H9 (cell line): ENCODE data around the gene SCGB3A2. TPM values are rescaled to one million over a fixed set of nuclear protein-coding genes. Genes with fewer than 3 reads are reported as not detected.
A peak's percentile ranks its signal among the peaks of the same experiment; 100 is the strongest.

ENCODE experiments used
- DNase-seq: peaks from one replicate; pipeline ENCODE4 v3.0.0-alpha.2; 2017
- H2AFZ ChIP-seq: one replicate; pipeline ENCODE4 v1.6.1; 2013; ENCODE audit warnings: mild to moderate bottlenecking, low read length, control low read depth, moderate library complexity
- H2AK5ac ChIP-seq: 2 replicates; pipeline ENCODE4 v1.6.1; 2013; ENCODE audit warnings: low read length, control low read depth, mixed read lengths; ENCODE audit not compliant: insufficient read length
- H2BK120ac ChIP-seq: one replicate; pipeline ENCODE4 v1.6.1; 2013; ENCODE audit warnings: low read depth, mild to moderate bottlenecking, low read length, control low read depth, inconsistent platforms; ENCODE audit not compliant: poor library complexity, severe bottlenecking
- H2BK12ac ChIP-seq: 2 replicates; pipeline ENCODE4 v1.6.1; 2013; ENCODE audit warnings: low read length, control low read depth, mixed read lengths, low read depth; ENCODE audit not compliant: insufficient read length
- H2BK15ac ChIP-seq: 2 replicates; pipeline ENCODE4 v1.6.1; 2013; ENCODE audit warnings: low read depth, low read length, control low read depth
- H2BK20ac ChIP-seq: one replicate; pipeline ENCODE4 v1.6.1; 2013; ENCODE audit warnings: low read depth, mild to moderate bottlenecking, low read length, control low read depth, inconsistent platforms; ENCODE audit not compliant: poor library complexity, severe bottlenecking
- H2BK5ac ChIP-seq: 2 replicates; pipeline ENCODE4 v1.6.1; 2013; ENCODE audit warnings: low read length, control low read depth, mixed read lengths; ENCODE audit not compliant: insufficient read length
- H3K14ac ChIP-seq: 2 replicates; pipeline ENCODE4 v1.6.1; 2013; ENCODE audit warnings: low read length, control low read depth; ENCODE audit not compliant: insufficient read depth
- H3K18ac ChIP-seq: 2 replicates; pipeline ENCODE4 v1.6.1; 2013; ENCODE audit warnings: low read depth, mild to moderate bottlenecking, mixed read lengths, low read length, control low read depth; ENCODE audit not compliant: insufficient read length
- H3K23ac ChIP-seq: 2 replicates; pipeline ENCODE4 v1.6.1; 2013; ENCODE audit warnings: low read length, control low read depth, mixed read lengths, low read depth; ENCODE audit not compliant: insufficient read length
- H3K23me2 ChIP-seq: 2 replicates; pipeline ENCODE4 v1.6.1; 2013; ENCODE audit warnings: low read depth, mild to moderate bottlenecking, mixed read lengths, low read length, control low read depth; ENCODE audit not compliant: insufficient read length, poor library complexity, severe bottlenecking
- H3K27ac ChIP-seq: 2 replicates; pipeline ENCODE4 v1.5.1; 2013; ENCODE audit warnings: low read length, control low read depth, mixed read lengths, low read depth; ENCODE audit not compliant: insufficient read length
- H3K27me3 ChIP-seq: 2 replicates; pipeline ENCODE4 v1.6.1; 2013; ENCODE audit warnings: low read length, control low read depth, inconsistent platforms; ENCODE audit not compliant: insufficient read depth
- H3K4ac ChIP-seq: 2 replicates; pipeline ENCODE4 v1.6.1; 2013; ENCODE audit warnings: low read depth, mild to moderate bottlenecking, control low read depth, inconsistent platforms, low read length, moderate library complexity
- H3K4me1 ChIP-seq: 2 replicates; pipeline ENCODE4 v1.6.1; 2013; ENCODE audit warnings: low read length, control low read depth, inconsistent platforms; ENCODE audit not compliant: insufficient read depth
- H3K4me2 ChIP-seq: 2 replicates; pipeline ENCODE4 v1.6.1; 2013; ENCODE audit warnings: low read length, control low read depth, mixed read lengths; ENCODE audit not compliant: insufficient read length, insufficient read depth
- H3K56ac ChIP-seq: 2 replicates; pipeline ENCODE4 v1.6.1; 2013; ENCODE audit warnings: low read depth, mild to moderate bottlenecking, mixed read lengths, low read length, control low read depth; ENCODE audit not compliant: insufficient read length
- H3K79me1 ChIP-seq: 2 replicates; pipeline ENCODE4 v1.6.1; 2013; ENCODE audit warnings: low read depth, mild to moderate bottlenecking, moderate library complexity, low read length, control low read depth, inconsistent platforms; ENCODE audit not compliant: insufficient read depth, poor library complexity, severe bottlenecking
- H3K79me2 ChIP-seq: 2 replicates; pipeline ENCODE4 v1.6.1; 2013; ENCODE audit warnings: low read length, control low read depth, inconsistent platforms; ENCODE audit not compliant: insufficient read depth
- H3K9ac ChIP-seq: 2 replicates; pipeline ENCODE4 v1.6.1; 2013; ENCODE audit warnings: low read length, control low read depth, mixed read lengths; ENCODE audit not compliant: insufficient read length; ENCODE audit errors: extremely low read depth
- H3K9me3 ChIP-seq: one replicate; pipeline ENCODE4 v1.6.1; 2013; ENCODE audit warnings: low read depth, low read length, inconsistent platforms; ENCODE audit not compliant: control insufficient read depth
- H3T11ph ChIP-seq: one replicate; pipeline ENCODE4 v1.6.1; 2013; ENCODE audit warnings: mild to moderate bottlenecking, low read length, control low read depth, inconsistent platforms
- H4K20me1 ChIP-seq: one replicate; pipeline ENCODE4 v1.6.1; 2013; ENCODE audit not compliant: control insufficient read depth, insufficient read length, insufficient read depth
- H4K5ac ChIP-seq: 2 replicates; pipeline ENCODE4 v1.6.1; 2013; ENCODE audit warnings: low read depth, mild to moderate bottlenecking, mixed read lengths, low read length, control low read depth; ENCODE audit not compliant: insufficient read length
- H4K8ac ChIP-seq: replicated peaks from 2 replicates; pipeline ENCODE4 v1.6.1; 2013; ENCODE audit warnings: low read length, control low read depth, mixed read lengths, low read depth; ENCODE audit not compliant: insufficient read length
- H4K91ac ChIP-seq: 2 replicates; pipeline ENCODE4 v1.6.1; 2013; ENCODE audit warnings: low read depth, mild to moderate bottlenecking, moderate library complexity, mixed read lengths, low read length, control low read depth; ENCODE audit not compliant: insufficient read length
- H3K27ac Mint-ChIP-seq, 3 experiments: 2 replicates in 2 of 3; 3 replicates in 1 of 3; pipeline ENCODE4 v1.8.0; 2020 to 2021; ENCODE audit warnings: mixed read lengths in 3 of 3, mild to moderate bottlenecking in 1 of 3, moderate library complexity in 1 of 3
- H3K27me3 Mint-ChIP-seq: 2 replicates; pipeline ENCODE4 v1.8.0; 2021; ENCODE audit warnings: low read depth, mild to moderate bottlenecking, moderate library complexity, mixed read lengths
- H3K36me3 Mint-ChIP-seq, 3 experiments: 2 replicates in 2 of 3; 3 replicates in 1 of 3; pipeline ENCODE4 v1.8.0; 2020 to 2021; ENCODE audit warnings: low read depth in 3 of 3, mixed read lengths in 3 of 3; ENCODE audit not compliant: insufficient read depth in 1 of 3
- H3K4me1 Mint-ChIP-seq, 2 experiments: 2 replicates each; pipeline ENCODE4 v1.8.0; 2020; ENCODE audit warnings: mixed read lengths in 2 of 2
- H3K4me3 Mint-ChIP-seq, 2 experiments: 2 replicates in 1 of 2; 3 replicates in 1 of 2; pipeline ENCODE4 v1.8.0; 2020 to 2021; ENCODE audit warnings: mild to moderate bottlenecking in 2 of 2, mixed read lengths in 2 of 2, moderate library complexity in 1 of 2
- H3K9me3 Mint-ChIP-seq, 2 experiments: 2 replicates in 1 of 2; 3 replicates in 1 of 2; pipeline ENCODE4 v1.8.0; 2020; ENCODE audit warnings: mild to moderate bottlenecking in 2 of 2, mixed read lengths in 2 of 2, moderate library complexity in 1 of 2
- CTCF ChIP-seq: fragments of 200-600 bp; sonication (generic); conservative IDR thresholded peaks from 3 replicates; pipeline ENCODE4 v1.8.0; 2021; ENCODE audit warnings: antibody characterized with exemption, mild to moderate bottlenecking
- WGBS: extraction: QIAGEN DNeasy Blood & Tissue Kit; methylation state at CpG from one replicate; pipeline ENCODE4 v1.1.7; 2013; ENCODE audit warnings: missing lambda C conversion rate, low lambda C conversion rate, mixed read lengths; ENCODE audit not compliant: insufficient read length; ENCODE audit errors: extremely low coverage; 5-methylcytosine and 5-hydroxymethylcytosine counted together
- total RNA-seq: library from RNA; stranded (reverse); gene quantifications from 2 replicates; pipeline ENCODE4 v1.2.1, GENCODE V29; 2021

Gene SCGB3A2
- total RNA-seq, 1 experiment from 2014 or later: 66.0 TPM

GRCh38 chr5:147831465-147831864 is 47.0 kb upstream of the SCGB3A2 start, which contains the start of gene SPINK1:
Gene SPINK1 (minus strand): TSS chr5:147831671. CDS start chr5:147831577, 94 bp downstream.
- Histone ChIP-seq H2BK5ac (no peak within 1 kb of the TSS), H4K5ac (no peak within 1 kb of the TSS), H4K20me1 (no peaks in the 10 kb centered on the region), H2BK12ac (no peak within 1 kb of the TSS), H2BK15ac (peak within 1 kb of the TSS; percentile 52; the same call in 1 of the 2 replicates), H3K9ac (no peak within 1 kb of the TSS), H3K9me3 (no peaks in the 10 kb centered on the region), H3K4me1 (no peaks in the 10 kb centered on the region), H3K4me2 (no peak within 1 kb of the TSS), H3K23ac (no peak within 1 kb of the TSS), H3K23me2 (no peaks in the 10 kb centered on the region), H3K27me3 (no peaks in the 10 kb centered on the region), H3K4ac (no peak within 1 kb of the TSS), H2AK5ac (no peak within 1 kb of the TSS), H3K18ac (no peak within 1 kb of the TSS), H4K8ac (no peak within 1 kb of the TSS), H3K14ac (no peak within 1 kb of the TSS), H3K79me2 (no peaks in the 10 kb centered on the region), H3K79me1 (no peaks in the 10 kb centered on the region), H3T11ph (no peak within 1 kb of the TSS), H4K91ac (no peak within 1 kb of the TSS), H3K56ac (no peak within 1 kb of the TSS), H2BK120ac (no peak within 1 kb of the TSS), H2BK20ac (no peak within 1 kb of the TSS), H3K27ac (no peak within 1 kb of the TSS), H2AFZ (no peak within 1 kb of the TSS)
- Mint-ChIP-seq H3K27me3 (no peaks in the 10 kb centered on the region), H3K4me3 (no peak within 1 kb of the TSS), H3K36me3 (no peaks in the 10 kb centered on the region), H3K4me1 (no peaks in the 10 kb centered on the region), H3K9me3 (no peaks in the 10 kb centered on the region), H3K27ac (no peak within 1 kb of the TSS)
- TF ChIP-seq CTCF: no peak
- no CpG with 5 or more reads among the region's 3 CpGs for WGBS
- DNase-seq: no peak
